ENCODE data around the gene IL13RA2.

DNA sequence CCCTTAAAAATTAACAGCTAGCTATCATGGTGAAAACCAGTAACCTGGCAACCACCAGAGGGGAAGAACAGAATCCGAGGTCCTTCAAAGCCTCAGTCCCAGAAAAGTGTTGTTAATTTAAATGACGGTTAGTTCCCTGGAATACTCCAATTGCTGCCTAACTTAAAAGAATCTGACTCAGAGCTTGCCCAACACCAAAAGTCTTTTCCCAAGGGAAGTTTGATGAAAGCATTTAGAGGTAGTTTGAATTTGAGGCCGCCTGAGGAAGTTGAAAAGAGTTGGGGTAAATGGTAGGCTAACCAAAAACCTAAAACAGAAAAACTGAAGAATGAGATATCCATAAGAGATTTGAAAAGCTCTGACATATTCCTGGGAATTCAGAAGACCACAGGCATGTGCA, 46.6 kb downstream of the IL13RA2 start:
- TF ChIP-seq CTCF (IDR thresholded peaks at IDR 0.05) (no peak), POLR2A (IDR thresholded peaks at IDR 0.05) (no peak)

All from adrenal gland (tissue), 5 donors.